ENCODE data around the gene RILPL1.
"Not testable (repeated sequence)": the region's sequence is repeated elsewhere in the genome, so short reads cannot be mapped to it uniquely, and the experiment has no call there.

RILPL1 gene

GRCh38 chr12:123533672-123534643 lies at the start of gene RILPL1:
Gene RILPL1 (minus strand): TSS chr12:123533719. CDS start chr12:123533482, 237 bp downstream.
- DNase-seq (ENCODE audit: low read depth, low spot score), result peak; percentile 82

GRCh38 chr12:123580772-123581171 lies 47.3 kb upstream of the RILPL1 start:
- DNase-seq (ENCODE audit: low read depth, low spot score), result no peak

GRCh38 chr12:123578829-123579228 lies 45.3 kb upstream of the RILPL1 start:
- not testable (repeated sequence) for DNase-seq (ENCODE audit: low read depth, low spot score)

GRCh38 chr12:123578243-123578642 lies 44.7 kb upstream of the RILPL1 start:
- DNase-seq (ENCODE audit: low read depth, low spot score), result no peak

GRCh38 chr12:123576611-123577010 lies 43.1 kb upstream of the RILPL1 start:
- DNase-seq (ENCODE audit: low read depth, low spot score), result no peak

- DNase-seq (ENCODE audit: low read depth, low spot score), result no peak
Observed at GRCh38 chr12:123573870-123574269, 40.4 kb upstream of the RILPL1 start.

GRCh38 chr12:123572391-123572790 lies 38.9 kb upstream of the RILPL1 start:
- no peak for DNase-seq (ENCODE audit: low read depth, low spot score)

GRCh38 chr12:123571343-123571813 lies 37.9 kb upstream of the RILPL1 start:
- peak; percentile 61 for DNase-seq (ENCODE audit: low read depth, low spot score)

GRCh38 chr12:123559468-123559867 lies 25.9 kb upstream of the RILPL1 start:
- no peak for DNase-seq (ENCODE audit: low read depth, low spot score)

GRCh38 chr12:123558487-123558886 lies 25.0 kb upstream of the RILPL1 start:
- not testable (repeated sequence) for DNase-seq (ENCODE audit: low read depth, low spot score)

GRCh38 chr12:123554843-123555242 lies 21.3 kb upstream of the RILPL1 start:
- DNase-seq (ENCODE audit: low read depth, low spot score), result not testable (repeated sequence)

GRCh38 chr12:123554136-123554535 lies 20.6 kb upstream of the RILPL1 start:
- not testable (repeated sequence) for DNase-seq (ENCODE audit: low read depth, low spot score)

- no peak for DNase-seq (ENCODE audit: low read depth, low spot score)
Observed at GRCh38 chr12:123550700-123551099, 17.2 kb upstream of the RILPL1 start.

GRCh38 chr12:123548107-123548506 lies 14.6 kb upstream of the RILPL1 start:
- DNase-seq (ENCODE audit: low read depth, low spot score), result no peak

- peak; percentile 47 for DNase-seq (ENCODE audit: low read depth, low spot score)
Observed at GRCh38 chr12:123546281-123546680, 12.8 kb upstream of the RILPL1 start.

GRCh38 chr12:123543541-123543940 lies 10.0 kb upstream of the RILPL1 start:
- no peak for DNase-seq (ENCODE audit: low read depth, low spot score)

GRCh38 chr12:123540899-123541662 lies 7.6 kb upstream of the RILPL1 start:
- DNase-seq (ENCODE audit: low read depth, low spot score), result no peak

GRCh38 chr12:123535952-123536351 lies 2.4 kb upstream of the RILPL1 start:
- not testable (repeated sequence) for DNase-seq (ENCODE audit: low read depth, low spot score)

- DNase-seq (ENCODE audit: low read depth, low spot score), result peak; percentile 71
Observed at GRCh38 chr12:123532808-123533649, 490 bp downstream of the RILPL1 start.

- peak; percentile 30 for DNase-seq (ENCODE audit: low read depth, low spot score)
Observed at GRCh38 chr12:123532019-123532418, 1.5 kb downstream of the RILPL1 start.

GRCh38 chr12:123531091-123531490 lies 2.4 kb downstream of the RILPL1 start:
- no peak for DNase-seq (ENCODE audit: low read depth, low spot score)

Data from astrocyte of the hippocampus (primary cell).